PFSK-1 (cell line): ENCODE data around the gene SVOPL.

Experiments
- POLR2AphosphoS5 ChIP-seq: IDR thresholded peaks from 2 replicates; pipeline ENCODE4 v1.6.1; 2012; ENCODE audit warnings: low read depth, mild to moderate bottlenecking, control low read depth, low read length, moderate library complexity
- SIN3A ChIP-seq: IDR thresholded peaks from 2 replicates; pipeline ENCODE4 v1.6.1; 2012; ENCODE audit warnings: mild to moderate bottlenecking, low read length, moderate library complexity, borderline replicate concordance; ENCODE audit not compliant: insufficient read depth
- TAF1 ChIP-seq: IDR thresholded peaks from 2 replicates; pipeline ENCODE4 v1.6.1; 2012; ENCODE audit warnings: low read length, control low read depth, borderline replicate concordance; ENCODE audit not compliant: insufficient read depth
- TF ChIP-seq, protein P1 (sequence below), 2 experiments: IDR thresholded peaks; 2 replicates each; pipeline versions ENCODE4 v1.6.1 to v1.8.0; 2011 to 2012; ENCODE audit warnings: low read depth in 2 of 2, low read length in 2 of 2, control low read depth in 1 of 2, inconsistent platforms in 1 of 2, mild to moderate bottlenecking in 1 of 2, moderate library complexity in 1 of 2; ENCODE audit not compliant: insufficient read depth in 1 of 2

DNA sequence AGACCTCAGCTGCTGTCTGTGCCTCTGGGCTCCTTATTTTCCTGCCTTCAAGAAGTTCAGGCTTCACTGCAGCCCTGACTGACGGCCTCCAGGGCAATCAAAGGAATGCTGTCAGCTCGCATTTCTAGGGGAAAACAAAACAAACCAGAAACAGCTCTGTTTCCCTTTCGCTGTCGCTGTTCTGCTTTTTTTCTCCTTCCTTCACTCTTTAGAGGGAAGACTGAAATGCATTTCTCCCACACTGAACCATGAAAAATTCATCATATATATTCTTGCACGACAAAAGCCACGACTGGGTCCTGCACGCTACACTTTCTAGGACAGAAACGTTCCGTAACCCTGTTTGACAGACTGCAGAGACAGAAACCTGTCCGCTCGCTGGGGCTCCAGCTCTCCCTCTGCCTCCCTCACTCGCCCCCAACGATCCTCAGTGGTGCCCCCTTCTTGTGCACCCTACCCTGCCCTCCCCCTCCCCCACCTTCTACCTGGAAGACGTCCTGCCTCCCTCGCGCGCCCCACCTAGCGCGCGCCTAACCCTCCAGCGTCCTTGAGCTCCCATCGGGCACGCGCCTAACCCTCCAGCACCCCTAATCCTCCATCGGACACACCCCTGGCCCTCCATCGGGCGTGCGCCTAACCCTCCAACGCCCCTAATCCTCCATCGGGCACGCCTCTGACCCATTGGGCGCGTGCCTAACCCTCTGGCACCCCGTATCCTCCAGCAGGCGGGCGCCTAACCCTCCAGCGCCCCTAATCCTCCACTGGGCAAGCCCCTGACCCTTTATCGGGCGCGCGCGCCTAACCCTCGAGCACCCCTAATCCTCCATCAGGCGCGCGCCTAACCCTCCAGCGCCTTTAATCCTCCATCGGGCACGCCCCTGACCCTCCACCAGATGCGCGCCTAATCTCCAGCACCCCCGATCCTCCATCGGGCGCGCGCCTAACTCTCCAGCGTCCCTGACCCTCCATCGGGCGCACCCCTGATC is 37.1 kb downstream of the SVOPL start:
- TF ChIP-seq TAF1 (no peak), POLR2AphosphoS5 (no peak), SIN3A (no peak)
- TF ChIP-seq, protein P1, sequence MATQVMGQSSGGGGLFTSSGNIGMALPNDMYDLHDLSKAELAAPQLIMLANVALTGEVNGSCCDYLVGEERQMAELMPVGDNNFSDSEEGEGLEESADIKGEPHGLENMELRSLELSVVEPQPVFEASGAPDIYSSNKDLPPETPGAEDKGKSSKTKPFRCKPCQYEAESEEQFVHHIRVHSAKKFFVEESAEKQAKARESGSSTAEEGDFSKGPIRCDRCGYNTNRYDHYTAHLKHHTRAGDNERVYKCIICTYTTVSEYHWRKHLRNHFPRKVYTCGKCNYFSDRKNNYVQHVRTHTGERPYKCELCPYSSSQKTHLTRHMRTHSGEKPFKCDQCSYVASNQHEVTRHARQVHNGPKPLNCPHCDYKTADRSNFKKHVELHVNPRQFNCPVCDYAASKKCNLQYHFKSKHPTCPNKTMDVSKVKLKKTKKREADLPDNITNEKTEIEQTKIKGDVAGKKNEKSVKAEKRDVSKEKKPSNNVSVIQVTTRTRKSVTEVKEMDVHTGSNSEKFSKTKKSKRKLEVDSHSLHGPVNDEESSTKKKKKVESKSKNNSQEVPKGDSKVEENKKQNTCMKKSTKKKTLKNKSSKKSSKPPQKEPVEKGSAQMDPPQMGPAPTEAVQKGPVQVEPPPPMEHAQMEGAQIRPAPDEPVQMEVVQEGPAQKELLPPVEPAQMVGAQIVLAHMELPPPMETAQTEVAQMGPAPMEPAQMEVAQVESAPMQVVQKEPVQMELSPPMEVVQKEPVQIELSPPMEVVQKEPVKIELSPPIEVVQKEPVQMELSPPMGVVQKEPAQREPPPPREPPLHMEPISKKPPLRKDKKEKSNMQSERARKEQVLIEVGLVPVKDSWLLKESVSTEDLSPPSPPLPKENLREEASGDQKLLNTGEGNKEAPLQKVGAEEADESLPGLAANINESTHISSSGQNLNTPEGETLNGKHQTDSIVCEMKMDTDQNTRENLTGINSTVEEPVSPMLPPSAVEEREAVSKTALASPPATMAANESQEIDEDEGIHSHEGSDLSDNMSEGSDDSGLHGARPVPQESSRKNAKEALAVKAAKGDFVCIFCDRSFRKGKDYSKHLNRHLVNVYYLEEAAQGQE (IDR thresholded peaks at IDR 0.05; ENCODE audit: insufficient read depth in 1 of 2, low read depth in 2 of 2, low read length in 2 of 2): no peak
